H9 (cell line): Measurements from ENCODE around the gene ATP7B. TPM values are rescaled to one million over a fixed set of nuclear protein-coding genes. Genes with fewer than 3 reads are reported as not detected.

Experiments
- DNase-seq: peaks from one replicate; pipeline ENCODE4 v3.0.0-alpha.2; 2017
- H2AFZ ChIP-seq: one replicate; pipeline ENCODE4 v1.6.1; 2013; ENCODE audit warnings: mild to moderate bottlenecking, low read length, control low read depth, moderate library complexity
- H2AK5ac ChIP-seq: 2 replicates; pipeline ENCODE4 v1.6.1; 2013; ENCODE audit warnings: low read length, control low read depth, mixed read lengths; ENCODE audit not compliant: insufficient read length
- H2BK120ac ChIP-seq: one replicate; pipeline ENCODE4 v1.6.1; 2013; ENCODE audit warnings: low read depth, mild to moderate bottlenecking, low read length, control low read depth, inconsistent platforms; ENCODE audit not compliant: poor library complexity, severe bottlenecking
- H2BK12ac ChIP-seq: 2 replicates; pipeline ENCODE4 v1.6.1; 2013; ENCODE audit warnings: low read length, control low read depth, mixed read lengths, low read depth; ENCODE audit not compliant: insufficient read length
- H2BK15ac ChIP-seq: 2 replicates; pipeline ENCODE4 v1.6.1; 2013; ENCODE audit warnings: low read depth, low read length, control low read depth
- H2BK20ac ChIP-seq: one replicate; pipeline ENCODE4 v1.6.1; 2013; ENCODE audit warnings: low read depth, mild to moderate bottlenecking, low read length, control low read depth, inconsistent platforms; ENCODE audit not compliant: poor library complexity, severe bottlenecking
- H2BK5ac ChIP-seq: 2 replicates; pipeline ENCODE4 v1.6.1; 2013; ENCODE audit warnings: low read length, control low read depth, mixed read lengths; ENCODE audit not compliant: insufficient read length
- H3K14ac ChIP-seq: 2 replicates; pipeline ENCODE4 v1.6.1; 2013; ENCODE audit warnings: low read length, control low read depth; ENCODE audit not compliant: insufficient read depth
- H3K18ac ChIP-seq: 2 replicates; pipeline ENCODE4 v1.6.1; 2013; ENCODE audit warnings: low read depth, mild to moderate bottlenecking, mixed read lengths, low read length, control low read depth; ENCODE audit not compliant: insufficient read length
- H3K23ac ChIP-seq: 2 replicates; pipeline ENCODE4 v1.6.1; 2013; ENCODE audit warnings: low read length, control low read depth, mixed read lengths, low read depth; ENCODE audit not compliant: insufficient read length
- H3K23me2 ChIP-seq: 2 replicates; pipeline ENCODE4 v1.6.1; 2013; ENCODE audit warnings: low read depth, mild to moderate bottlenecking, mixed read lengths, low read length, control low read depth; ENCODE audit not compliant: insufficient read length, poor library complexity, severe bottlenecking
- H3K27ac ChIP-seq: 2 replicates; pipeline ENCODE4 v1.5.1; 2013; ENCODE audit warnings: low read length, control low read depth, mixed read lengths, low read depth; ENCODE audit not compliant: insufficient read length
- H3K27me3 ChIP-seq: 2 replicates; pipeline ENCODE4 v1.6.1; 2013; ENCODE audit warnings: low read length, control low read depth, inconsistent platforms; ENCODE audit not compliant: insufficient read depth
- H3K4ac ChIP-seq: 2 replicates; pipeline ENCODE4 v1.6.1; 2013; ENCODE audit warnings: low read depth, mild to moderate bottlenecking, control low read depth, inconsistent platforms, low read length, moderate library complexity
- H3K4me1 ChIP-seq: 2 replicates; pipeline ENCODE4 v1.6.1; 2013; ENCODE audit warnings: low read length, control low read depth, inconsistent platforms; ENCODE audit not compliant: insufficient read depth
- H3K4me2 ChIP-seq: 2 replicates; pipeline ENCODE4 v1.6.1; 2013; ENCODE audit warnings: low read length, control low read depth, mixed read lengths; ENCODE audit not compliant: insufficient read length, insufficient read depth
- H3K56ac ChIP-seq: 2 replicates; pipeline ENCODE4 v1.6.1; 2013; ENCODE audit warnings: low read depth, mild to moderate bottlenecking, mixed read lengths, low read length, control low read depth; ENCODE audit not compliant: insufficient read length
- H3K79me1 ChIP-seq: 2 replicates; pipeline ENCODE4 v1.6.1; 2013; ENCODE audit warnings: low read depth, mild to moderate bottlenecking, moderate library complexity, low read length, control low read depth, inconsistent platforms; ENCODE audit not compliant: insufficient read depth, poor library complexity, severe bottlenecking
- H3K79me2 ChIP-seq: 2 replicates; pipeline ENCODE4 v1.6.1; 2013; ENCODE audit warnings: low read length, control low read depth, inconsistent platforms; ENCODE audit not compliant: insufficient read depth
- H3K9ac ChIP-seq: 2 replicates; pipeline ENCODE4 v1.6.1; 2013; ENCODE audit warnings: low read length, control low read depth, mixed read lengths; ENCODE audit not compliant: insufficient read length; ENCODE audit errors: extremely low read depth
- H3K9me3 ChIP-seq: one replicate; pipeline ENCODE4 v1.6.1; 2013; ENCODE audit warnings: low read depth, low read length, inconsistent platforms; ENCODE audit not compliant: control insufficient read depth
- H3T11ph ChIP-seq: one replicate; pipeline ENCODE4 v1.6.1; 2013; ENCODE audit warnings: mild to moderate bottlenecking, low read length, control low read depth, inconsistent platforms
- H4K20me1 ChIP-seq: one replicate; pipeline ENCODE4 v1.6.1; 2013; ENCODE audit not compliant: control insufficient read depth, insufficient read length, insufficient read depth
- H4K5ac ChIP-seq: 2 replicates; pipeline ENCODE4 v1.6.1; 2013; ENCODE audit warnings: low read depth, mild to moderate bottlenecking, mixed read lengths, low read length, control low read depth; ENCODE audit not compliant: insufficient read length
- H4K8ac ChIP-seq: replicated peaks from 2 replicates; pipeline ENCODE4 v1.6.1; 2013; ENCODE audit warnings: low read length, control low read depth, mixed read lengths, low read depth; ENCODE audit not compliant: insufficient read length
- H4K91ac ChIP-seq: 2 replicates; pipeline ENCODE4 v1.6.1; 2013; ENCODE audit warnings: low read depth, mild to moderate bottlenecking, moderate library complexity, mixed read lengths, low read length, control low read depth; ENCODE audit not compliant: insufficient read length
- H3K27ac Mint-ChIP-seq, 3 experiments: 2 replicates in 2 of 3; 3 replicates in 1 of 3; pipeline ENCODE4 v1.8.0; 2020 to 2021; ENCODE audit warnings: mixed read lengths in 3 of 3, mild to moderate bottlenecking in 1 of 3, moderate library complexity in 1 of 3
- H3K27me3 Mint-ChIP-seq: 2 replicates; pipeline ENCODE4 v1.8.0; 2021; ENCODE audit warnings: low read depth, mild to moderate bottlenecking, moderate library complexity, mixed read lengths
- H3K36me3 Mint-ChIP-seq, 3 experiments: 2 replicates in 2 of 3; 3 replicates in 1 of 3; pipeline ENCODE4 v1.8.0; 2020 to 2021; ENCODE audit warnings: low read depth in 3 of 3, mixed read lengths in 3 of 3; ENCODE audit not compliant: insufficient read depth in 1 of 3
- H3K4me1 Mint-ChIP-seq, 2 experiments: 2 replicates each; pipeline ENCODE4 v1.8.0; 2020; ENCODE audit warnings: mixed read lengths in 2 of 2
- H3K4me3 Mint-ChIP-seq, 2 experiments: 2 replicates in 1 of 2; 3 replicates in 1 of 2; pipeline ENCODE4 v1.8.0; 2020 to 2021; ENCODE audit warnings: mild to moderate bottlenecking in 2 of 2, mixed read lengths in 2 of 2, moderate library complexity in 1 of 2
- H3K9me3 Mint-ChIP-seq, 2 experiments: 2 replicates in 1 of 2; 3 replicates in 1 of 2; pipeline ENCODE4 v1.8.0; 2020; ENCODE audit warnings: mild to moderate bottlenecking in 2 of 2, mixed read lengths in 2 of 2, moderate library complexity in 1 of 2
- WGBS: extraction: QIAGEN DNeasy Blood & Tissue Kit; methylation state at CpG from one replicate; pipeline ENCODE4 v1.1.7; 2013; ENCODE audit warnings: missing lambda C conversion rate, low lambda C conversion rate, mixed read lengths; ENCODE audit not compliant: insufficient read length; ENCODE audit errors: extremely low coverage; 5-methylcytosine and 5-hydroxymethylcytosine counted together
- total RNA-seq: library from RNA; stranded (reverse); gene quantifications from 2 replicates; pipeline ENCODE4 v1.2.1, GENCODE V29; 2021
- TF ChIP-seq, protein P1 (sequence below): fragments of 200-600 bp; sonication (generic); conservative IDR thresholded peaks from 3 replicates; pipeline ENCODE4 v1.8.0; 2021; ENCODE audit warnings: antibody characterized with exemption, mild to moderate bottlenecking

ATP7B gene
- total RNA-seq, 1 experiment from 2014 or later: 5.8 TPM

GRCh38 chr13:51970349-51970748 is 40.9 kb downstream of the ATP7B start:
- Histone ChIP-seq H2BK5ac (no peak overlapping the region), H3K79me2 (no peaks in the 10 kb centered on the region), H3K56ac (no peak overlapping the region), H3K4me1 (no peaks in the 10 kb centered on the region), H4K91ac (no peak overlapping the region), H3K4ac (no peak overlapping the region), H3K79me1 (no peaks in the 10 kb centered on the region), H3K27ac (no peak overlapping the region), H3K23me2 (no peaks in the 10 kb centered on the region), H3K9me3 (no peaks in the 10 kb centered on the region), H2AFZ (no peak overlapping the region), H2AK5ac (no peak overlapping the region), H3K27me3 (no peaks in the 10 kb centered on the region), H2BK20ac (no peak overlapping the region), H4K8ac (no peak overlapping the region), H4K20me1 (no peaks in the 10 kb centered on the region), H3K14ac (no peak overlapping the region), H3T11ph (no peak overlapping the region), H2BK12ac (no peak overlapping the region), H4K5ac (no peak overlapping the region), H3K18ac (no peak overlapping the region), H3K4me2 (no peak overlapping the region), H2BK120ac (no peak overlapping the region), H3K9ac (no peak overlapping the region), H3K23ac (no peak overlapping the region), H2BK15ac (no peak overlapping the region)
- H3K9me3 Mint-ChIP-seq: no peaks in the 10 kb centered on the region; a peak in 1 of 5 replicates
- no peaks in the 10 kb centered on the region for H3K36me3 Mint-ChIP-seq
- H3K27ac Mint-ChIP-seq: no peak overlapping the region
- H3K27me3 Mint-ChIP-seq: no peaks in the 10 kb centered on the region
- no peak for DNase-seq
- H3K4me3 Mint-ChIP-seq: no peak overlapping the region
- no peaks in the 10 kb centered on the region for H3K4me1 Mint-ChIP-seq
- WGBS: no CpG with 5 or more reads among the region's 5 CpGs
- TF ChIP-seq, protein P1, sequence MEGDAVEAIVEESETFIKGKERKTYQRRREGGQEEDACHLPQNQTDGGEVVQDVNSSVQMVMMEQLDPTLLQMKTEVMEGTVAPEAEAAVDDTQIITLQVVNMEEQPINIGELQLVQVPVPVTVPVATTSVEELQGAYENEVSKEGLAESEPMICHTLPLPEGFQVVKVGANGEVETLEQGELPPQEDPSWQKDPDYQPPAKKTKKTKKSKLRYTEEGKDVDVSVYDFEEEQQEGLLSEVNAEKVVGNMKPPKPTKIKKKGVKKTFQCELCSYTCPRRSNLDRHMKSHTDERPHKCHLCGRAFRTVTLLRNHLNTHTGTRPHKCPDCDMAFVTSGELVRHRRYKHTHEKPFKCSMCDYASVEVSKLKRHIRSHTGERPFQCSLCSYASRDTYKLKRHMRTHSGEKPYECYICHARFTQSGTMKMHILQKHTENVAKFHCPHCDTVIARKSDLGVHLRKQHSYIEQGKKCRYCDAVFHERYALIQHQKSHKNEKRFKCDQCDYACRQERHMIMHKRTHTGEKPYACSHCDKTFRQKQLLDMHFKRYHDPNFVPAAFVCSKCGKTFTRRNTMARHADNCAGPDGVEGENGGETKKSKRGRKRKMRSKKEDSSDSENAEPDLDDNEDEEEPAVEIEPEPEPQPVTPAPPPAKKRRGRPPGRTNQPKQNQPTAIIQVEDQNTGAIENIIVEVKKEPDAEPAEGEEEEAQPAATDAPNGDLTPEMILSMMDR: no peak
